IgD-negative memory B cell (primary cell): ENCODE results near the gene TOX2. TPM values are rescaled to one million over a fixed set of nuclear protein-coding genes. Genes with fewer than 3 reads are reported as not detected.
A peak's percentile ranks its signal among the peaks of the same experiment; 100 is the strongest.

ENCODE experiments used
- H3K27ac Mint-ChIP-seq, 3 donors: one replicate each; pipeline ENCODE4 v1.8.0; 2020 to 2022; ENCODE audit warnings: mild to moderate bottlenecking in 3 of 3, mixed read lengths in 3 of 3, moderate library complexity in 1 of 3
- H3K27me3 Mint-ChIP-seq: one replicate; pipeline ENCODE4 v1.8.0; 2021; ENCODE audit warnings: mixed read lengths
- H3K36me3 Mint-ChIP-seq: one replicate; pipeline ENCODE4 v1.8.0; 2020; ENCODE audit warnings: mild to moderate bottlenecking, mixed read lengths
- H3K4me1 Mint-ChIP-seq, 3 donors: one replicate each; pipeline ENCODE4 v1.8.0; 2020 to 2022; ENCODE audit warnings: mixed read lengths in 3 of 3, mild to moderate bottlenecking in 1 of 3
- H3K4me3 Mint-ChIP-seq, 4 donors: one replicate each; pipeline ENCODE4 v1.8.0; 2020 to 2022; ENCODE audit warnings: mild to moderate bottlenecking in 4 of 4, mixed read lengths in 4 of 4, moderate library complexity in 3 of 4
- H3K9me3 Mint-ChIP-seq, 3 donors: one replicate each; pipeline ENCODE4 v1.8.0; 2020 to 2021; ENCODE audit warnings: mixed read lengths in 3 of 3, mild to moderate bottlenecking in 1 of 3
- polyA plus RNA-seq: library from polyadenylated mRNA; unstranded; fragments of 300-500 nt; fragmentation: Illumina TruSeq; gene quantifications from one replicate; pipeline ENCODE4 v1.2.3, GENCODE V29; 2021

Gene TOX2
- polyA plus RNA-seq, 1 donor from 2014 or later, result 0.73 TPM

- Mint-ChIP-seq H3K4me1 (no peaks in the 10 kb centered on the region), H3K4me3 (no peak overlapping the region), H3K9me3 (peaks cover 0 to 5% (median 3%) of the 10 kb centered on the region in 3 donors), H3K27me3 (peaks cover 25% of the 10 kb centered on the region), H3K36me3 (no peaks in the 10 kb centered on the region), H3K27ac (no peak overlapping the region)
Measured at GRCh38 chr20:44113618-44114376, 199.1 kb downstream of the TOX2 start.

GRCh38 chr20:44115181-44115580 lies 200.5 kb downstream of the TOX2 start:
- no peaks in the 10 kb centered on the region for H3K4me1 Mint-ChIP-seq
- H3K4me3 Mint-ChIP-seq, result peak overlapping the region in 1 of 4 donors; percentile 12
- H3K27ac Mint-ChIP-seq, result no peak overlapping the region
- peaks cover 19% of the 10 kb centered on the region for H3K27me3 Mint-ChIP-seq
- H3K9me3 Mint-ChIP-seq, result peaks cover 0 to 2% (median 0%) of the 10 kb centered on the region in 3 donors
- H3K36me3 Mint-ChIP-seq, result no peaks in the 10 kb centered on the region

- peak overlapping the region in 1 of 3 donors; percentile 84 for H3K27ac Mint-ChIP-seq
- H3K9me3 Mint-ChIP-seq, result peaks cover 0 to 2% (median 0%) of the 10 kb centered on the region in 3 donors
- H3K36me3 Mint-ChIP-seq, result no peaks in the 10 kb centered on the region
Measured at GRCh38 chr20:44115762-44116644, 201.4 kb downstream of the TOX2 start.

GRCh38 chr20:44117296-44118184 lies 202.9 kb downstream of the TOX2 start:
- H3K27ac Mint-ChIP-seq, result peak overlapping the region in 1 of 3 donors; percentile 50
- H3K27me3 Mint-ChIP-seq, result peaks cover 22% of the 10 kb centered on the region
- no peaks in the 10 kb centered on the region for H3K36me3 Mint-ChIP-seq
- no peaks in the 10 kb centered on the region for H3K4me1 Mint-ChIP-seq
- peak overlapping the region in 2 of 4 donors; percentile 32 to 71 for H3K4me3 Mint-ChIP-seq
- H3K9me3 Mint-ChIP-seq, result peaks cover 0 to 2% (median 0%) of the 10 kb centered on the region in 3 donors

More at GRCh38 chr20:44115762-44116644, 201.4 kb downstream of the TOX2 start:
- Mint-ChIP-seq H3K4me3 (no peak overlapping the region), H3K4me1 (no peaks in the 10 kb centered on the region), H3K27me3 (peaks cover 19% of the 10 kb centered on the region)

GRCh38 chr20:44118185-44119033 lies 203.8 kb downstream of the TOX2 start:
- Mint-ChIP-seq H3K4me1 (no peaks in the 10 kb centered on the region), H3K36me3 (no peaks in the 10 kb centered on the region), H3K9me3 (peaks cover 0 to 2% (median 0%) of the 10 kb centered on the region in 3 donors), H3K27ac (peak overlapping the region in 1 of 3 donors; percentile 82), H3K4me3 (no peak overlapping the region), H3K27me3 (peaks cover 21% of the 10 kb centered on the region)

Other genes with a start within 250 kb of the TOX2 start
- 4.6 TPM for gene MYBL2, start 247.7 kb upstream of the TOX2 start, polyA plus RNA-seq
- gene GTSF1L, start 187.8 kb upstream of the TOX2 start, polyA plus RNA-seq, result 1.2 TPM